Stomach (tissue), 9 donors: Measurements from ENCODE around the gene POLE. TPM values are rescaled to one million over a fixed set of nuclear protein-coding genes. Genes with fewer than 3 reads are reported as not detected.

Source experiments
- DNase-seq, 2 donors: peaks; one replicate each; pipeline versions ENCODE4 v3.0.0 to v3.0.0-alpha.2; 2013 to 2019
- H3K27ac ChIP-seq, 5 donors: fragments of 200-600 bp in 4 of 5; sonication (generic) in 4 of 5; one replicate each; pipeline ENCODE4 v1.5.1; 2013 to 2019; ENCODE audit warnings: mild to moderate bottlenecking in 1 of 5, moderate library complexity in 1 of 5
- H3K27me3 ChIP-seq, 3 donors: fragments of 200-600 bp; sonication (generic); one replicate each; pipeline ENCODE4 v1.5.1; 2017 to 2019; ENCODE audit warnings: mixed run types in 1 of 3
- H3K36me3 ChIP-seq, 4 donors: fragments of 200-600 bp; sonication (generic); 1 replicate in 3 of 4; 2 replicates in 1 of 4; pipeline ENCODE4 v1.5.1; 2016 to 2019
- H3K4me1 ChIP-seq, 4 donors: fragments of 200-600 bp; sonication (generic); one replicate each; pipeline ENCODE4 v1.5.1; 2016 to 2019
- H3K4me3 ChIP-seq, 4 donors: fragments of 200-600 bp; sonication (generic) in 3 of 4; one replicate each; pipeline ENCODE4 v1.5.1; 2016 to 2019; ENCODE audit warnings: mild to moderate bottlenecking in 1 of 4
- H3K9me3 ChIP-seq, 4 donors: fragments of 200-600 bp; sonication (generic); one replicate each; pipeline ENCODE4 v1.5.1; 2016 to 2019
- EP300 ChIP-seq: sonication (generic); formaldehyde crosslinking; IDR thresholded peaks from one replicate; pipeline ENCODE4 v1.6.1; 2017; ENCODE audit warnings: antibody characterized with exemption
- POLR2A ChIP-seq, 4 donors: fragments of 450-650 bp; IDR thresholded peaks; one replicate each; pipeline ENCODE4 v1.6.1; 2016; ENCODE audit warnings: antibody characterized with exemption in 4 of 4, control low read depth in 2 of 4, mild to moderate bottlenecking in 1 of 4, moderate library complexity in 1 of 4
- POLR2AphosphoS5 ChIP-seq, 3 donors: sonication (generic); formaldehyde crosslinking; IDR thresholded peaks; one replicate each; pipeline ENCODE4 v1.6.1; 2016; ENCODE audit warnings: antibody characterized with exemption in 3 of 3
- WGBS, 5 donors: extraction: QIAGEN DNeasy Blood & Tissue Kit in 3 of 5; methylation state at CpG; one replicate each; pipeline versions ENCODE4 v1.1.5 to v1.1.7; 2013 to 2018; 5-methylcytosine and 5-hydroxymethylcytosine counted together
- intact Hi-C: fragments of 100-400 bp; cut with DNase I; formaldehyde crosslinking; loops from one replicate; pipeline ENCODE4 v1.15.1; 2023; ENCODE audit warnings: low total_unique reads
- polyA plus RNA-seq, 3 donors: library from polyadenylated mRNA; stranded (reverse); fragments of 200-250 nt; gene quantifications; one replicate each; pipeline ENCODE4 v1.2.3, GENCODE V29; 2013
- total RNA-seq, 5 donors: library from RNA; depleted of rRNA; stranded (reverse); fragments of >200 nt; gene quantifications; one replicate each; pipeline versions ENCODE4 v1.1.0 to v1.2.3, GENCODE V29; 2014 to 2016
- TF ChIP-seq, protein P1 (sequence below), 7 experiments: fragments of 450-650 bp in 4 of 7; fragments of 200-600 bp in 3 of 7; sonication (generic) in 3 of 7; IDR thresholded peaks; one replicate each; pipeline ENCODE4 v1.5.1; 2016 to 2019; ENCODE audit warnings: antibody characterized with exemption in 7 of 7, control low read depth in 2 of 7, mild to moderate bottlenecking in 1 of 7
- donor health status: healthy with polysubstance abuse.
- donor health status: Bipolar disorder and iron deficiency.
- donor health status: healthy.

POLE gene
- total and polyA plus RNA-seq, 8 donors = 12.7 to 144 (median 43.3) TPM

DNA sequence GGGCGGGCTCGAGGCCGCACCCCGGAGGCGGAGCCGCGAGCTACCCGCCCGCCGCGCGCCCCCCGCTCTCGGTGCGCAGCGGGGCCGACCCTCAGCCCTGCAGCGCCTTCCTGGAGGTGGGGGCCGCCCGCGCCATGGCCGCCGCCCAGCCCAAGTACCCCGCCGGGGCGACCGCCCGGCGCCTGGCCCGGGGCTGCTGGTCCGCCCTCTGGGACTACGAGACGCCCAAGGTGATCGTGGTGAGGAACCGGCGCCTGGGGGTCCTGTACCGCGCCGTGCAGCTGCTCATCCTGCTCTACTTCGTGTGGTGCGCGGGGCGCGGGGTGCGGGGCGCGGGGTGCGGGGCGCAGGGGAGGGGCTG lies 68.5 kb downstream of the POLE start, which contains the start of gene P2RX2:
Gene P2RX2, plus strand, starts transcription at position 94 of the 361 bp plus-strand sequence. Its CDS starts 41 bp downstream, at position 135.
- H3K27me3 ChIP-seq = peaks cover 22 to 67% (median 55%) of the 10 kb centered on the region in 3 donors
- H3K36me3 ChIP-seq = peaks cover 0 to 1% (median under 1%) of the 10 kb centered on the region in 4 donors
- WGBS, 5 donors = 0 to 12% (median 3%) methylated on average over 4 to 49 of the region's 49 CpGs; no CpG with 5 or more reads in 1 of the 5 donors
- no peak for DNase-seq
- H3K9me3 ChIP-seq = peaks cover 0 to 23% (median 18%) of the 10 kb centered on the region in 4 donors
- peaks cover 7 to 46% (median 32%) of the 10 kb centered on the region in 4 donors for H3K4me1 ChIP-seq
- TF ChIP-seq POLR2AphosphoS5 (IDR thresholded peaks at IDR 0.05) (no peak), POLR2A (IDR thresholded peaks at IDR 0.05) (no peak), EP300 (no peak)
- TF ChIP-seq, protein P1, sequence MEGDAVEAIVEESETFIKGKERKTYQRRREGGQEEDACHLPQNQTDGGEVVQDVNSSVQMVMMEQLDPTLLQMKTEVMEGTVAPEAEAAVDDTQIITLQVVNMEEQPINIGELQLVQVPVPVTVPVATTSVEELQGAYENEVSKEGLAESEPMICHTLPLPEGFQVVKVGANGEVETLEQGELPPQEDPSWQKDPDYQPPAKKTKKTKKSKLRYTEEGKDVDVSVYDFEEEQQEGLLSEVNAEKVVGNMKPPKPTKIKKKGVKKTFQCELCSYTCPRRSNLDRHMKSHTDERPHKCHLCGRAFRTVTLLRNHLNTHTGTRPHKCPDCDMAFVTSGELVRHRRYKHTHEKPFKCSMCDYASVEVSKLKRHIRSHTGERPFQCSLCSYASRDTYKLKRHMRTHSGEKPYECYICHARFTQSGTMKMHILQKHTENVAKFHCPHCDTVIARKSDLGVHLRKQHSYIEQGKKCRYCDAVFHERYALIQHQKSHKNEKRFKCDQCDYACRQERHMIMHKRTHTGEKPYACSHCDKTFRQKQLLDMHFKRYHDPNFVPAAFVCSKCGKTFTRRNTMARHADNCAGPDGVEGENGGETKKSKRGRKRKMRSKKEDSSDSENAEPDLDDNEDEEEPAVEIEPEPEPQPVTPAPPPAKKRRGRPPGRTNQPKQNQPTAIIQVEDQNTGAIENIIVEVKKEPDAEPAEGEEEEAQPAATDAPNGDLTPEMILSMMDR (IDR thresholded peaks at IDR 0.05) = no peak
- H3K4me3 ChIP-seq = peak within 1 kb of the TSS; percentile 15 to 35 (median 32)
- no peak within 1 kb of the TSS for H3K27ac ChIP-seq
- intact Hi-C loops = no loop called here

DNA sequence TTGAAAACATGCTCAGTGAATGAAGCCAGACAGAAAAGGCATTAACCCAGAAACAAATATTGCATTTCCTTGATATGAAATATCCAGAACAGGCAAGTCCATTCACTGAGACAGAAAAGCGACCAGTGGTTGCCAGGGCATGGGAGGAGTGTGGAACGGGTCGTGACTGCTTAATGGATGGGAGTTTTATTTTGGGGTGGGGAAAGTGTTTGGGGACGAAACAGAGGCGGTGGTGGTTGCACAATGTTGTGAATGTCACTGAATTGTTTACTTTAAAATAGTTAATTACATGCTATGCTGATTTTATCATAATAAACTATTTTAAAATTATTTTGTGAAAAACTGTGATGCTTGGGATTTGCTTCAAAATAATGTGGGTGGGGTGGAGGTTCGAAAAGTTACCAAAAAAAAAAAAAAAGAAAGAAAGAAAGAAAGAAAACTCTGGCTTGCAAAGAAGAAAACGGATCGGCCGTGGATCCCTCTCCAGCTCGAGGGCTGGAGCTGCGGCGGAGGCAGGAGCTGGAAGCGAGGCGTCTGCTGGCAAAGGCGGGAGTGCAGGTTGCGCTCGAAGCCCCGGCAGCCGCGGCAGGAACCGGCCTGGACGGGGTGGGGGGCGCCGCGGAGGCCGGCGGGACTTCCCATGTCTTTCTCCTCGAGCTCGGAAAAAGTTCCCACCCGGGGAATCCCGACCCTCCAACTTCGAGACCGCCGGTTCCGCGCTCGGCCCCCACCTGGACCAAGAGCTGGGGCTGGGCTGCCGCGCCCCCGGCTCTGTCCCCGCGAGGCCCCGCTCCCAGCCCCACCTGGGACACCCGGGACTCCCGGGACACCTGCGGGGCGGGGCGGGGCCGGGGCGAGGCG lies 69.1 kb downstream of the POLE start:
- H3K4me3 ChIP-seq = peak overlapping the region; percentile 15 to 35 (median 32)
- peak in 1 of 2 donors; percentile 47 for DNase-seq
- no peak overlapping the region for H3K27ac ChIP-seq
- TF ChIP-seq POLR2A (IDR thresholded peaks at IDR 0.05) (no peak), EP300 (no peak)
- H3K27me3 ChIP-seq = peaks cover 22 to 67% (median 55%) of the 10 kb centered on the region in 3 donors
- 9 to 38% (median 9%) methylated on average over 11 to 51 of the region's 51 CpGs for whole genome bisulfite sequencing, 5 donors
- peaks cover 0 to 23% (median 18%) of the 10 kb centered on the region in 4 donors for H3K9me3 ChIP-seq
- no peaks in the 10 kb centered on the region for H3K36me3 ChIP-seq
- peaks cover 7 to 43% (median 30%) of the 10 kb centered on the region in 4 donors for H3K4me1 ChIP-seq
- intact Hi-C loops = no loop called here

DNA sequence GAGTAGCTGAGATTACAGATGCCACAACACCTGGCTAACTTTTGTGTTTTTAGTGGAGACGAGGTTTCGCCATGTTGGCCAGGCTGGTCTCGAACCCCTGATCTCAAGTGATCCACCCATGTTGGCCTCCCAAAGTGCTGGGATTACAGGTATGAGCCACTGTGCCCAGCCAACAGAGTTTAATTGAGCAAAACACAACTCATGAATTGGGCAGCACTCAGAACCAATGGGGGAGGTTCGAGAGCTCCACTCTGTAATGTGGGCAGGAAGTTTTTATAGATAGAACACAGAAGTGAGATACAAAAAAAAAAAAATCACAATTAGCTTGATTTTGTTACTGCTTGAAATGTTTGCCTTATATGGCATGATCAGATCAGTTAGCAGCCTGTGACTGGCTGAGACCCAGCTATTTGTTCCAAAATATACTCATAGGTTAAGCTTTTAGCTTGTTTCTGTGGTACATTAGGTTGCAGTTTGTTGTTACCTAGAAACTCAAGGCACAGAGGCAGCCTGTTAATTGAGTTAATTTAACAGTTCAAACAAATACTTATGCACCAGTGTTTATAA lies 69.9 kb downstream of the POLE start:
- no peak for DNase-seq
- Histone ChIP-seq H3K27ac (no peak overlapping the region), H3K4me1 (peaks cover 7 to 34% (median 22%) of the 10 kb centered on the region in 4 donors), H3K4me3 (no peak overlapping the region), H3K9me3 (peaks cover 0 to 23% (median 18%) of the 10 kb centered on the region in 4 donors), H3K27me3 (peaks cover 22 to 71% (median 55%) of the 10 kb centered on the region in 3 donors), H3K36me3 (no peaks in the 10 kb centered on the region)
- TF ChIP-seq POLR2A (IDR thresholded peaks at IDR 0.05) (no peak), POLR2AphosphoS5 (IDR thresholded peaks at IDR 0.05) (no peak), EP300 (no peak)
- TF ChIP-seq, protein P1 (IDR thresholded peaks at IDR 0.05) = no peak
- intact Hi-C loops = no loop called here
- 85 to 95% (median 90%) methylated on average over 4 of the region's 4 CpGs for WGBS, 5 donors

DNA sequence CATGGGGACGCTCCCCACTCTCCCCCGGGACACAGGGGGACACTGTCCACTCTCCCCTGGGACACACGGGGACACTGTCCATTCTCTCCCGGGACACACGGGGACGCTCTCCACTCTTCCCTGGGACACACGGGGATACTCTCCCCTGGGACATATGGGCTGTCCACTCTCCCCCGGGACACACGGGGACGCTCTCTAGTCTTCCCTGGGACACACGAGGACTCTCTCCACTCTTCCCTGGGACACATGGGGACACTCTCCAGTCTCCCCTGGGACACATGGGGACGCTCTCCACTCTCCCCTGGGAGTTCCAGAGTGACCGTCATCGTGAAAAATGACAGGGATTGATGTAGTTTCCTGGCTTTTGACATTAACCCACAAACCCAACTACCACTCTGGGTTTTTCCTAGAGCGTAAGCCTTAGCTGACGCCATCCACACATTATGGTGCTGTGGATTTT lies 71.5 kb downstream of the POLE start:
- DNase-seq = no peak
- H3K4me3 ChIP-seq = no peak overlapping the region
- H3K9me3 ChIP-seq = peaks cover 0 to 39% (median 25%) of the 10 kb centered on the region in 4 donors
- no peaks in the 10 kb centered on the region for H3K36me3 ChIP-seq
- H3K27ac ChIP-seq = no peak overlapping the region
- WGBS, 5 donors = 74 to 80% (median 78%) methylated on average over 9 to 16 of the region's 16 CpGs
- intact Hi-C loops = no loop called here
- TF ChIP-seq POLR2A (IDR thresholded peaks at IDR 0.05) (no peak), POLR2AphosphoS5 (IDR thresholded peaks at IDR 0.05) (no peak), EP300 (no peak)
- TF ChIP-seq, protein P1 (IDR thresholded peaks at IDR 0.05) = no peak
- H3K27me3 ChIP-seq = peaks cover 22 to 81% (median 62%) of the 10 kb centered on the region in 3 donors
- H3K4me1 ChIP-seq = peaks cover 7 to 32% (median 17%) of the 10 kb centered on the region in 4 donors
